ENCODE results near the gene MAP6D1.

The MAP6D1 gene

GRCh38 chr3:183774631-183775030 is 50.7 kb downstream of the MAP6D1 start:
- Histone ChIP-seq H3K9me3 (replicated peaks; ENCODE audit: insufficient read depth, low read length) (no peaks in the 10 kb centered on the region), H3K4me2 (ENCODE audit: low read depth, low read length) (no peak overlapping the region), H2AFZ (ENCODE audit: low read length) (no peak overlapping the region), H3K79me2 (ENCODE audit: low read length) (peaks cover 4% of the 10 kb centered on the region; the same call in 1 of the 2 replicates), H3F3A (ENCODE audit: insufficient read depth, low read length) (no peaks in the 10 kb centered on the region), H3K27ac (ENCODE audit: low read length) (no peak overlapping the region), H3K4me3 (ENCODE audit: low read length) (no peak overlapping the region), H3K27me3 (replicated peaks; ENCODE audit: insufficient read depth, low read length) (no peaks in the 10 kb centered on the region), H3K9ac (ENCODE audit: low read length) (no peak overlapping the region), H3K4me1 (ENCODE audit: low read length) (no peaks in the 10 kb centered on the region), H3K9me2 (replicated peaks; ENCODE audit: insufficient read depth, low read length) (no peaks in the 10 kb centered on the region), H3K36me3 (replicated peaks; ENCODE audit: insufficient read depth, low read length) (peaks cover 13% of the 10 kb centered on the region), H4K20me1 (ENCODE audit: insufficient read depth, low read length) (no peaks in the 10 kb centered on the region)
- no peak for TF ChIP-seq EZH2 (optimal IDR thresholded peaks at IDR 0.05; ENCODE audit: low read depth, low read length)
- no peak for TF ChIP-seq CTCF (IDR thresholded peaks at IDR 0.05; ENCODE audit: low read length)
- no peak for TF ChIP-seq EZH2phosphoT487 (IDR thresholded peaks at IDR 0.05; ENCODE audit: low read length)
- DNase-seq: no peak

DNA sequence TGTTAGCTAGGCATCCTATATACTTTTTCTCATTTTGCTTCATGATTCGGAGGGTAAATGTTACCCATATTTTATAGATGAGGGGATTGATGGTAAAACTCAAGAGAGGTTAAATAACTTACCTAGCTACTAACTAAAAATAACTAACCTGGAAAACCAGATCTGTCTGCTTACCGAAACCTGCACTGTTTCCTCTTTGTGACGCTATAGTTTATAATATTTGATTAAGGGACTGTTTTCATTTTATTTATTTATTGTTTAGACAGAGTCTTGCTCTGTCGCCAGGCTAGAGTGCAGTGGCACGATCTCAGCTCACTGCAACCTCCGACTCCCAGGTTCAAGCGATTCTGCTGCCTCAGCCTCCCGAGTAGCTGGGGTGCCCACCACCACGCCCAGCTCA is 55.9 kb downstream of the MAP6D1 start:
- DNase-seq: no peak
- Histone ChIP-seq H3K4me1 (ENCODE audit: low read length) (no peaks in the 10 kb centered on the region), H3K4me3 (ENCODE audit: low read length) (no peak overlapping the region), H3K36me3 (replicated peaks; ENCODE audit: insufficient read depth, low read length) (peaks cover 7% of the 10 kb centered on the region), H3K4me2 (ENCODE audit: low read depth, low read length) (no peak overlapping the region), H3F3A (ENCODE audit: insufficient read depth, low read length) (peaks cover 7% of the 10 kb centered on the region; the same call in 1 of the 2 replicates), H3K79me2 (ENCODE audit: low read length) (peaks cover 4% of the 10 kb centered on the region; the same call in 1 of the 2 replicates), H3K27ac (ENCODE audit: low read length) (no peak overlapping the region), H4K20me1 (ENCODE audit: insufficient read depth, low read length) (no peaks in the 10 kb centered on the region), H3K9me3 (replicated peaks; ENCODE audit: insufficient read depth, low read length) (no peaks in the 10 kb centered on the region), H2AFZ (ENCODE audit: low read length) (no peak overlapping the region), H3K9ac (ENCODE audit: low read length) (no peak overlapping the region), H3K27me3 (replicated peaks; ENCODE audit: insufficient read depth, low read length) (no peaks in the 10 kb centered on the region), H3K9me2 (replicated peaks; ENCODE audit: insufficient read depth, low read length) (no peaks in the 10 kb centered on the region)
- TF ChIP-seq EZH2phosphoT487 (IDR thresholded peaks at IDR 0.05; ENCODE audit: low read length): no peak

GRCh38 chr3:183768114-183768513 is 57.3 kb downstream of the MAP6D1 start:
- no peak overlapping the region for H3K27ac ChIP-seq (ENCODE audit: low read length)
- H3K27me3 ChIP-seq (replicated peaks; ENCODE audit: insufficient read depth, low read length): no peaks in the 10 kb centered on the region
- H3K4me3 ChIP-seq (ENCODE audit: low read length): no peak overlapping the region
- no peak overlapping the region for H2AFZ ChIP-seq (ENCODE audit: low read length)
- H3K4me1 ChIP-seq (ENCODE audit: low read length): no peaks in the 10 kb centered on the region
- no peak overlapping the region for H3K4me2 ChIP-seq (ENCODE audit: low read depth, low read length)
- peaks cover 7% of the 10 kb centered on the region; the same call in 1 of the 2 replicates for H3F3A ChIP-seq (ENCODE audit: insufficient read depth, low read length)
- no peaks in the 10 kb centered on the region for H3K79me2 ChIP-seq (ENCODE audit: low read length)
- TF ChIP-seq CTCF (IDR thresholded peaks at IDR 0.05; ENCODE audit: low read length): no peak
- TF ChIP-seq EZH2 (optimal IDR thresholded peaks at IDR 0.05; ENCODE audit: low read depth, low read length): no peak
- no peak for TF ChIP-seq EZH2phosphoT487 (IDR thresholded peaks at IDR 0.05; ENCODE audit: low read length)
- DNase-seq: no peak
- no peaks in the 10 kb centered on the region; the same call in none of the 2 replicates for H3K36me3 ChIP-seq (replicated peaks; ENCODE audit: insufficient read depth, low read length)
- no peaks in the 10 kb centered on the region for H3K9me2 ChIP-seq (replicated peaks; ENCODE audit: insufficient read depth, low read length)
- H4K20me1 ChIP-seq (ENCODE audit: insufficient read depth, low read length): no peaks in the 10 kb centered on the region
- no peak overlapping the region for H3K9ac ChIP-seq (ENCODE audit: low read length)
- H3K9me3 ChIP-seq (replicated peaks; ENCODE audit: insufficient read depth, low read length): no peaks in the 10 kb centered on the region

DNA sequence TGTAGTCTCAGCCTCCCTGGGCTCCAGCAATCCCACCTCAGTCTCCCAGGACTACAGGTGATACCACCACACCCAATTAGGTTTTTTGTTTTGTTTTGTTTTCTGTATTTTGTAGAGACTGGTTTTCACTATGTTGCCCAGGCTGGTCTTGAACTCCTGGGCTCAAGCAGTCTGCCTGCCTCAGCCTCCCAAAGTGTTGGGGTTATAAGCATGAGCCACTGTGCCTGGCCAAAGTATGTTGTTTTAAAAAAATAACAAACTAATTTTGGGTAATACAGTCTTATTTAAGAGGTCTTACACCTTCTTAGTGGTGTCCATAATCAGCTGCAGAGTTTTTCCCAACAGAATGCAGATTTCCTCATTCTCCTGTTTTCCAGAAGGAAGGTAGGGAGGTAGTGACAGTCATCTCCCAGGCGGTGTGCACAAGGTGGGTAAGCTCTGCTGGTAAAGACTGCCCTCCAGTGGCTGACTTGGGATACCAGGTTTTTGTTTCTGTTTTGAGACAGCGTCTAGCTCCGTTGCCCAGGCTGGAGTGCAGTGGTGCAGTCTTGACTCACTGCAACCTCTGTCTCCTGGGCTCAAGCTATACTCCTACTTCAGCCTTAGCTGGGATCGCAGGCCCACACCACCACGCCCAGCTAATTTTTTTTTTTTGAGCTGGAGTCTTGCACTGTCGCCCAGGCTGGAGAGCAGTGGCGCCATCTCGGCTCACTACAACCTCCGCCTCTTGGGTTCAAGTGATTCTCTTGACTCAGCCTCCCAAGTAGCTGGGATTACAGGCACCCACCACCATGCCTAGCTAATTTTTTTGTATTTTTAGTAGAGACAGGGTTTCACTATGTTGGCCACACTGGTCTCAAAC is 58.4 kb downstream of the MAP6D1 start:
- Histone ChIP-seq H3K9me3 (replicated peaks; ENCODE audit: insufficient read depth, low read length) (no peaks in the 10 kb centered on the region), H3K9me2 (replicated peaks; ENCODE audit: insufficient read depth, low read length) (no peaks in the 10 kb centered on the region), H3K27me3 (replicated peaks; ENCODE audit: insufficient read depth, low read length) (no peaks in the 10 kb centered on the region), H2AFZ (ENCODE audit: low read length) (no peak overlapping the region), H3F3A (ENCODE audit: insufficient read depth, low read length) (peaks cover 7% of the 10 kb centered on the region; the same call in 1 of the 2 replicates), H3K79me2 (ENCODE audit: low read length) (no peaks in the 10 kb centered on the region), H3K27ac (ENCODE audit: low read length) (no peak overlapping the region), H3K9ac (ENCODE audit: low read length) (no peak overlapping the region), H4K20me1 (ENCODE audit: insufficient read depth, low read length) (no peaks in the 10 kb centered on the region), H3K36me3 (replicated peaks; ENCODE audit: insufficient read depth, low read length) (no peaks in the 10 kb centered on the region; the same call in none of the 2 replicates), H3K4me1 (ENCODE audit: low read length) (no peaks in the 10 kb centered on the region), H3K4me2 (ENCODE audit: low read depth, low read length) (no peak overlapping the region), H3K4me3 (ENCODE audit: low read length) (no peak overlapping the region)
- no peak for TF ChIP-seq EZH2phosphoT487 (IDR thresholded peaks at IDR 0.05; ENCODE audit: low read length)
- peak; percentile 89 for TF ChIP-seq CTCF (IDR thresholded peaks at IDR 0.05; ENCODE audit: low read length)
- TF ChIP-seq EZH2 (optimal IDR thresholded peaks at IDR 0.05; ENCODE audit: low read depth, low read length): no peak
- DNase-seq: peak; percentile 81
